ENCODE data around the gene PLEKHD1.

GRCh38 chr14:69579476-69579875 lies 94.9 kb downstream of the PLEKHD1 start:
- TF ChIP-seq SUZ12 (IDR thresholded peaks at IDR 0.05; ENCODE audit: low read length) (no peak), CTCF (IDR thresholded peaks at IDR 0.05; ENCODE audit: control extremely low read depth in 1 of 3, insufficient read depth in 1 of 3, low read depth in 1 of 3, low read length in 3 of 3) (no peak), RFX5 (IDR thresholded peaks at IDR 0.05; ENCODE audit: borderline replicate concordance, low read depth, low read length) (no peak), EZH2 (IDR thresholded peaks at IDR 0.05; ENCODE audit: low read depth, low read length, severe bottlenecking) (no peak), POLR2A (IDR thresholded peaks at IDR 0.05; ENCODE audit: control extremely low read depth in 1 of 2, low read depth in 2 of 2, low read length in 2 of 2) (no peak), ZNF274 (IDR thresholded peaks at IDR 0.05; ENCODE audit: borderline replicate concordance, extremely low read depth, low read length) (no peak), CBX8 (IDR thresholded peaks at IDR 0.05; ENCODE audit: borderline replicate concordance, low read depth, low read length) (no peak), MAX (IDR thresholded peaks at IDR 0.05) (no peak), POLR2AphosphoS5 (IDR thresholded peaks at IDR 0.05; ENCODE audit: low read depth, low read length) (no peak), SRF (IDR thresholded peaks at IDR 0.05; ENCODE audit: low read depth, low read length) (no peak), CHD2 (IDR thresholded peaks at IDR 0.05; ENCODE audit: low read length) (no peak), ATF3 (IDR thresholded peaks at IDR 0.05; ENCODE audit: insufficient read depth, low read depth, low read length) (no peak), TCF12 (IDR thresholded peaks at IDR 0.05; ENCODE audit: low read depth, low read length) (no peak), USF2 (IDR thresholded peaks at IDR 0.05; ENCODE audit: low read length) (no peak)
